SU-DHL-6 (cell line): ENCODE measurements around the gene KCNK15.

Experiments
- CTCF ChIP-seq: fragments of 200-600 bp; sonication (generic); IDR thresholded peaks from one replicate; pipeline ENCODE4 v1.5.1; 2017; ENCODE audit warnings: antibody characterized with exemption, mild to moderate bottlenecking, low read length, moderate library complexity; ENCODE audit not compliant: insufficient read depth, poor library complexity, severe bottlenecking
- EZH2phosphoT487 ChIP-seq: fragments of 200-600 bp; sonication (generic), shearing (Covaris generic); conservative IDR thresholded peaks from 2 replicates; pipeline ENCODE4 v1.6.1; 2018; ENCODE audit warnings: mild to moderate bottlenecking, antibody characterized with exemption, low read length, moderate library complexity, mixed read lengths

DNA sequence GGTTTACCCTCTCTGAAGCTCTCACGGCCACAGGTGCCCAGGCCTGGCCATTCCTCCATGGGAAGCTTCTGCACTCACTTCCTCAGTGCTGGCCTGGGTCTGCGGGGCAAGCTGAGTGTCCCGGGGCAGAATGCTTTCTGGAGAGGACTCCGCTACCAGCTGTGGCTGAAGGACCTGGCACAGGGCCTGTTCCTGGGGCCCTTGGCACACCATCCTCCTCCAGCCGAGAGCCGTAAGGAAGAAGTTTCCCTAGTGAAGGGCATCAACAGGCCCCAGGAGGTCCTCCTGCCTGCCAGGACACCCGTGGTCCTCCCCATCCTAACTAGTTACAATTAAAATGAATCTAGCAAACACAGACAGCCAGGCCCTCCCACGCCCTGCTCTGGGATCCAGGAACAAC is 14.0 kb upstream of the KCNK15 start:
- no peak for TF ChIP-seq CTCF
- no peak for TF ChIP-seq EZH2phosphoT487
